Activated effector memory CD4-positive, alpha-beta T cell treated with anti-CD3 and anti-CD28 coated beads, Interleukin-2, amount 50 U/mL, for 16 hours (primary cell): ENCODE measurements around the gene PTPRN2.
A peak's percentile ranks its signal among the peaks of the same experiment; 100 is the strongest.

Experiments used
- DNase-seq: peaks from one replicate; pipeline ENCODE4 v3.0.0-alpha.2; 2020

Gene PTPRN2

DNA sequence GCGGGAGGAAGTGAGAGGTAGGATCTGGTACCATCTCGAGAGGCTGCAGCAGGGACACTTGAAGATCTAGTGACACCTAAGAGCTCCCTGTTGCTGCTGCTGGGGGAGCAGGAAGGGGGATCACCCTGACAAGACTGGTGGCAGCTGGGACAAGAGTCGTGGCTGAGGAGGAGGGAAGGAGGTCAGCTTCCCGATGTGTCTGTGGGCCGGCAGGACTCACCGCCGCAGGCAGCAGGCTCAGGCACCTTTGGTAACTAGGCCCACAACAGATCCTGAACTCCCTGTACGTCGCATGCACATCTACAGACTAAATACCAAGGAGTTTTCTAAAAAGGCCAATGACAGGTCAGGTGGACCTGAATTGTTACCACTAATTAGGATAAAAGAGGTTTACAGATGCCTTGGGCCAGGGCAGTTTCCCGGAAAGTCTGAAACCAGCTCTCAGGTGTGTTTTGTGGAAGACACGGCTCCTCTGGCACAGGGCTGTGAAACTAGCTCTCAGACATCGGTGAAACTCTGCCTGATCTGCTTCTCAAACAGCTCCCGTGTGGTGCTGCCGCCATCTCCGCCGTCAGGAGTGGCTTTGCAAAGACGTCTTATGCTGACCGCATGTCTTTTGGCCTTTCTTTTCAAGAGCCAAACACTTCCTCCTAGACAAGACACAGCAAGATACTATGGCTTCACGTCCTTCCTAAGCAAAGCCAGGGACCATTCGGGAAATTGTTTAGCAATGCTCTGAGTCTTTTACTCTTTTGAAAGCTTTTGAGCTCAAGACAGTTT is 609.7 kb downstream of the PTPRN2 start:
- peak; percentile 54 for DNase-seq

DNA sequence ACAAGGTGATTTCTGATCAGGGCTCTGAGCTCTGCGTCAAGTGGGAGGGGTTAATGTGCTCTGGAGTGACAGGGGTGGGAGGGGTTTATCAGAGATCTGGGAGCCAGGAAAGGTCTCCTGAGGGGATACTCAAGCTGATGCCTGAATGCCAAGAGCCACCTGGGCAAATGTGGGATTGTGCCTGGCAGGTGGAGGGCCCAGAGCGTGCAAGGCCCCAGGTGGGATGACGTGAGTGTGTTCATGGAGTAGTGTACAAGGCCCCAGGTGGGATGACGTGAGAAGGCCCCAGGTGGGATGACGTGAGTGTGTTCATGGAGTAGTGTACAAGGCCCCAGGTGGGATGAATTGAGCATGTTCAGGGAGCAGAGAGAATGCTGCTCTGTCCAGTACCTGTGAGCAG is 610.3 kb downstream of the PTPRN2 start:
- DNase-seq: peak; percentile 53

DNA sequence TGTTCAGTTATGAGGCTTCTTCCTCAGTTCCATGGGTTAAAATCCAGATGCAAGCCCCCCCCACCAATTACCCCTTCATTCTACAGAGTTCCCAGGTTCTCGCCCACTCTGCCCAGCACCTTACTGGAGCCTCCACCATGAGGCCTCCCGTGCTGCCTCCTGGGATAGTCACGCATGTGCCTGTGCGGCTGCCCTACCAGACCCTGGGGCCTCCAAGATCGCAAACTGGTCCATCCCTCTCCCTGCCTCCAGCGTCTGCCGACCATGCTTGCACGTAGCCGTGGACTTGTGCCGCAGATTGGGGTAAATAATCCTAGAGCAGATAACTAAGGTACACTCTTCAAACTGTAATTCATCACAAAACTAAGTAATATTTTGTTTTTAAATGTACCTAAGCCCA is 611.2 kb downstream of the PTPRN2 start:
- DNase-seq: peak; percentile 50

DNA sequence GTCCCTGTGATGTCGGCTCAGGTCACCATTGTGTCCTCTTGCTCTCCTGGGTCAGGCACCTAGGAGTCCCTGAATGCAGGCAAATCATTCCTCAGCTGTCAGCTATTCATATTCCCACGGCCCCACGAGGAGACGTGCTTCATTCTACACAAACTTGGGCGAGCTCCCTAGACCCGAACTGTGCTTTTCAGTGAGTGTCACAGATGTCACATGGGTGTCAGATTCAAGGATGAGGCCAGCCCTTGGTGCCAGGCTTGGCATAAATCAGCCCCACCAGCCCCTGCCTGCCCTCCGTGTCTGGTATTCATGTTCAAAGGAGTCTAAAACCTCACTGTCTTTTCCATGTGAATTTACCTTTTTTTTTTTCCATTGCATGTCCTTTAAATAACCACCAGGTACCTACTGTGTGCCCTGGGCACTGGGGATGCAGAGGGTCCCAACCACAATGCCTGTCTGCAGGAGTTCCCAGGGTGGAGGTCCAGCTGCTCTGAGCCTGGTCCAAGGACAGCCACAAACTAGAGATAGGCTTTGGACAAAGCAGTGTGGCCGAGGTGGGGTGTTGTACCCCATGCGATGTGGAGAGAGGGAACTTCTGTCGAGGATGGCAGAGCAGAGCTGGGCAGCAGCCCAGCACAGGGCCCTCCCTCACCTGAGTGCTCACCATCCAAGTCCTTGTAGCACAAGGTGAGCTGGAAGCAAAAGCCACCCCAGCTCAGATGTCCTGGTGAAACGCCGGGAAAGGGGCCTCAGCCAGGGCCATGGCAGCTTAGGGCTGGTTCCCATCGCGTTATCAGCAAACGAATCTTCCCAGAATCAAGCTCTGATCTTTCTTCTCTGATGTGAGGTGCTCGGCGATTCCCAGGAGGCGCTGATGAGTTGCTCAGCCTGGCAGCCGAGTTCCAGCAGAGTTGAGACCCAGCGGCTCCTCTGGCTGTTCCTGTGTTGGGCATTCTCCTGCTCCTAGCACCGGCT is 611.9 kb downstream of the PTPRN2 start:
- DNase-seq: peak; percentile 53

DNA sequence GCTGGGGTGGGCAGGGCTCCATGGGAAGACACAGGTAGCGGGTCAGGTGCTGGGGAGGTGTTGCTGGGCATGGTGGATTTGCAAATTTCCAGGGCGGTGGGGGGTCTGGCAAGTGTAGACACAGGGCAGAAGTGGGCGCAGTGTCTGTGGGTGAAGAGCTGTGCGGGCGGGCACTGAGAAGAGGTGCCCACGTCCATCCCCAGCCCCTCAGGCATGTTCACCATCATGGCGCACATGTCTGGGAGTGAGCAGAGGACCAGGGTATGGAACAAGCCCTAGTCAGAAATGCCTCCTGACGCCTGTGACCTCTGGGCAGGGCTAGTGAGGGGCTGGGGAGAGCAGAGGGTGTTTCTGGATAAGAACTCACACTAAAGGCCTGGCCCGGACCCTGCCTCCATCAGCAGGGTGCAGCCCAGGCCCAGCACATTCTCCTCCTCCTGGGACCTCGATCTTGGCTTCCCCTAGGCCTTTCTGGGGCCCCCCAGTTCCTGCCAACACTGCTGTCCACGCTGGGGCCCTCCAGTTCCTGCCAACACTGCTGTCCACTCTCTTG is 612.9 kb downstream of the PTPRN2 start:
- peak; percentile 22 for DNase-seq

DNA sequence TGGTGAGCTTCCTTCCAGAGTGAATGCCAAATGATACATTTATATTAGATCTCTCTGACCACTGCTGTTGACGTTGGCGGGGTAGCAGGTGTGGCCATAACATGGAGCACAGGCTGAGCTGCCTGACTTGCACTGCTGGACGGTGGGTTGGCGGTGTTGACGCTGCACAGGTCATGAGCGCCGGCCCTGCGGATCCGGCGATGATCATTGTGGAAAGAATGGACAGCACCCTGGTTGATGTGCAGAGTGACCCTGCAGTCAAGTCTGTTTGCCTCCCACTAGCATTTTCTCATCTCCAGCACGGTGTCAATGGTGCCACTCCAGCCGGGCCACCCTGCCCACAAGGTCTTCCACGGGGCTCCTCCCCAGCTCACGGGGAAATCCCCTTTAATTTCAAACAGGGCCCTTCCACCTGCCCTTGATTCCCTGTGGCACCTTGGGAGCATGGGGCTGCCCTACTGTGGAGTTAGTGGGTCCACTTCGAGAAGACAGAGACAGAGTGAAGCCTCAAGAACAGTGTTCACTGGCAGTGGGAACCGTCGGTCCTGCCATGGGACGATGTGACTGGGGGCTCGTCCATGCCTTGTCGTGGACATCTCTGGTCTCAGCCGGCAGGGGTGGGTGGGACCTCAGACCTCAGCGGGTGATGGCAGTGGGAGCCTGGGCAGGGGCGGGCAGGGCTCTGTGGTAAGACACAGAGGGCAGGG is 613.5 kb downstream of the PTPRN2 start:
- DNase-seq: peak; percentile 53

DNA sequence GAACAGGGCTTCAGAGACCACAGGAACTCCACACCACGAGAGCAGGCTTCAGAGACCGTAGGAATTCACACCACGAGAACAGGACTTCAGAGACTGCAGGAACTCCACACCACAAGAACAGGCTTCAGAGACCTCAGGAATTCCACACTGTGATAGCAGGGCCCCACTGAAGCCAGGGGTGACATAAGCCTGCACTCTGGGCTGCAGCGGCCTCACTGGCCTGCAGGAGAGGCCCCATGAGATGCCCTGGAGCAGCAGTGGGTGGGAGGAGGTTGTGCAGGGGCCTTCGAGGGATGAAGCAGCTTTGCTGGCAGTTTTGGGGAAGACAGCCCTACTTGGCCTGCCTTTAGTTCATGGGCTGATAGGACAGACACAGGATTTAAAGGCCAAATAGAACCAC is 614.7 kb downstream of the PTPRN2 start:
- DNase-seq: peak; percentile 42

DNA sequence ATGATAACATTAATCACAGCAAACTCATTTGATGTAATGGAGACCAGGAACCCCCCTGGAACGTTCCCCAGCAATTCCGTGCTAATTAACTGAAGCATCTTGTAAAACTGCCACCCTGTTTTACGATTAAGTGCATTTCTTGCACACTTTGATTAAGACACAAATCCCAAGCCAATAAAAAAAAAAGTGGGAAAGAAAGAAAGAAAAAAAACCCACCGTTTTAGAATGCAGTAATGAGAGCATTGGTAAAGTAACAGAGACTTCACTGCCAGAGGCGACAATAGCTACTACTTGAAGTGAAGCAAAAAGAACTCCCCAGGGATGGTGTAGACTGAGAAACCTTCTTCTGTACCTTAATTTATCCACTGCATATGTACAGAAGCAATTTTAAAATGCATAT is 616.1 kb downstream of the PTPRN2 start:
- DNase-seq: no peak

DNA sequence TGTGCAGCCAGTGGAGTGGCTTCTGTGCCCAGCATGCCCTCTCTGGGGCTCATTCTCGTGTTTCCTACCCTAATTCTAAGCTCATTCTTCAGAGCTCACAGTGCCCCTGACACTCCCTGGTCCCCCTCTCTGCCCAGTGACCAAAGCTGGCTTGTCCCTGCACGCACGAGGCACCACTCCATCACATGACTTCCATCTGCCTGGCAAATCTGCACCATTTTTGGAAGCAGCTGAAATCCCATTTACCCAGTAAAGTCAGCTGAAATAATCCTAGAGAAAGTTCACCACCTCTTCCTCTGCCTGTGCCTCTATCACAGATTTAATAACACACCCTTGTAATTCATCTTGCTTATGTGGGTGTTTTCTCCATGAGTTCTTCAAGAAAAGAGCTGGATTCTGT is 616.9 kb downstream of the PTPRN2 start:
- DNase-seq: no peak

DNA sequence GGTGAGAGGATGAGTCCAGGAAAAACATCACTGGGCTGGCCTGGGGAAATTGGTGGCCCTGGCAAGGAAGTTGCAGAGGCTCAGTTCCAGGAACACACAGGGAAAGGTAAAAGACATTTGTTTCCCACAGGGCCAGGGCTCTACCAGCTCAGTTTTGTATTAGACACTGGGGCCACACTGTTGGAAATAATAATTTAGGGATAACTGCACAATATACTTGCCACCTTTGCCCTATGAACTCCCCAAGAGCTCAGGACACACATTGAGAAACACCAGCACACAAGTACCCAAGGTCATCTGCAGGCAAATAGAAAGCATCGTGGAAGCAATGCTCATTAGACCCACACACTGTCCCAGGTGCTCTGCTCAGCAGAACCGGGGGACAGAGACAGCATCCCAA is 617.6 kb downstream of the PTPRN2 start:
- DNase-seq: no peak

DNA sequence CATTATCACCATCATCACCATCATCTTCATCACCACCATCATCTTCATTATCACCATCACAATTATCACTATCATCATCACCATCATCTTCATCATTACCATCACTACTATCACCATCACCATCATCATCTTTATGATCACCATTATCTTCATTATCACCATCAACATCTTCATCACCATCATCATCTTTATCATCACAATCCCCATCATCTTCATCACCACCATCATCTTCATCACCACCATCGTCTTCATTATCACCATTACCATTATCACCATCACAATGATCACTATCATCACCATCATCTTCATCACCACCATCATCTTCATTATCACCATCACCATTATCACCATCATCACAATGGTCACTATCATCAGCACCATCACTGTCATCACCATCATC is 621.1 kb downstream of the PTPRN2 start:
- no peak for DNase-seq

DNA sequence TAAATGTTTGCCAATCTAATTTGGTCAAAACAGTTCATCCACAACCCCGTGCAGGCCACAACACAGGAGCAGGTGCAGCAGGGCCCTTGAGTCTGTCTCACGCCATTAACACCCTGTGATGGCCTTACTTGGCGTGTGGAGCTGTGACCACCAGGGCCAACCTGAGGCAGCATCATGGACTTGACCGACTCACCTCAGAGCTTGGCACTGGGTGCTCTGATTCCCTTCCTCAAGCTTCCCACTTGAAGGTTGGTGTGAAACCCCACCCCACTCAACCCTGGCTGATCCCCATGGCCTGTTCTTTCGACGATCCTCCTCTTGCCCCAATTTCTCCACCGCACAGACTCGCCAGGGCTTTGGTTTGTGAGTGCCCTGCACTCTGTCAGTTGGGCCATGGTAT is 623.1 kb downstream of the PTPRN2 start:
- DNase-seq: no peak

DNA sequence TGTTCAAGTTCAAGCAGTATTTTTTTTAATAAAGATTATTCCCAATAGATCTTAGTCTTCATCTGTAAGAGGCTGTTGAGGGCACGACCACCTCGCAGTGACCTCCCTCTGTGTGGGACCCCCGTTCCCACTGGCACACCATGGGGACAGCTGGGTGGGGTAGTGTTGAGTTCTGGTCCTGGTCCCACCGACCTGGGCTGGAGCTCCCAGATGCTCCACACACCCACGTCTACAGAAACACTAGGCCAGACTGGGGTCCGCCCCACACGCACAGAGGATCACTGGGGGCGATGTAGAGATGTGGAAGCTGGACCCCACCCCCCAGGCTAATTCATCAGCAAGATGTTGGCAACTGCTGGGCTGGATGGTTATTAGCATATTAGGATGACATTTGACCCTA is 623.6 kb downstream of the PTPRN2 start:
- DNase-seq: no peak

DNA sequence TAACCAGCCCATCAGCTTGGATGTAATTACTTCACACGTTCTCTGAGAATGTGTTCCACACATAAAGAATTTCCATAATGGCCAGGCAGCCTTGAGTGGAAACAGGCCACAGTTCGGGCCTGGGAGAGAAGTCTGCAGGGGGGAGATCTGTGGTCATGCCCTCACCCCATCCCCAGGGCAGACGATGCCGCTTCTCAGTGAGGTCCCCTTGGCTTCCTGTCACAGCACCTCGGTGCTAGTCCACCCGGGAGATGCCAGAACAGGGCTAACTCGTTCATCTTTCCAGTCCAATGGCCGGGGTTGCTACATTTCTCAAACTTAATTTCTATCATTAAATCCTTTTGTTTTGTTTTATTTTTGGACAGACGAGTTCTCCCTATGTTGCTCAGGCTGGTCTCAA is 624.1 kb downstream of the PTPRN2 start:
- no peak for DNase-seq

DNA sequence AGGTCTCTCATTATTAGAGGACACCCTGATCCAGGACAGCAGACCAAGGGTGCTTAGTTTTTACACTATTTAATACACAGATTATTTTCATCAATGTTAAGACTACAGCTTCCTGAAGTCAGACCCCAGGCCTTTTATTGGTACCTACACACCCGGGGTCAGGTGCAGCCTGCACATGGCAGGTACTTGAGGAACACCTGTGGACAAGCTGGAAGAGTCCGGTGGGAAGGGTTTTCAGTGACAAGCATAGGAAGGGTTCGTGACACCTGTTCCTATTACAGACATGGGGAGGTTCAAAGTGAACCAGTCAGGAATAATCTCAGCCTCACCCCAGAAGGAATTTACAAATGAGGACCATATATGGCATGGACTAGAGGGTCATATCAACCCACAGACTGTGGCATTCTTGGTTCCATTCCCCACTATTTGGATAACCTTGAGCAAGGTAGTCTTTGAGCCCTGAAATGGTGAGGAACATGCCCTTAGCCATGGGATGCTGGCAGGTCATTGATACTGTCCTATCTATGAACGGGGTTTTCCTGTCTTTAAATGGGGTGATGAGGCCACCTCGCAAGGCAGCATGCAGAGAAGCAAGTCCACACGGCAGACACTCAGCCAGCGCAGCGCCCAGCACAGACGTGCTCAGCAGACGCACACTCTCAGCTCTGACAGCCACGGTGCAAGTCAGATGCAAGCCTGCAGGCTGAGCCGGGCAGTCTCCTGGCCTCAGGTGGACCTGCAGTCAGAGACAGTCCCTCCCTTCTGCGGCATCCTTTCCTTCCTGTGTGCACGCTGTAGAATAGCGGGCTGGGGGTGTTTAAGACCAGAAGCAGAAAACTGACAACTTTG is 624.9 kb downstream of the PTPRN2 start:
- DNase-seq: no peak

DNA sequence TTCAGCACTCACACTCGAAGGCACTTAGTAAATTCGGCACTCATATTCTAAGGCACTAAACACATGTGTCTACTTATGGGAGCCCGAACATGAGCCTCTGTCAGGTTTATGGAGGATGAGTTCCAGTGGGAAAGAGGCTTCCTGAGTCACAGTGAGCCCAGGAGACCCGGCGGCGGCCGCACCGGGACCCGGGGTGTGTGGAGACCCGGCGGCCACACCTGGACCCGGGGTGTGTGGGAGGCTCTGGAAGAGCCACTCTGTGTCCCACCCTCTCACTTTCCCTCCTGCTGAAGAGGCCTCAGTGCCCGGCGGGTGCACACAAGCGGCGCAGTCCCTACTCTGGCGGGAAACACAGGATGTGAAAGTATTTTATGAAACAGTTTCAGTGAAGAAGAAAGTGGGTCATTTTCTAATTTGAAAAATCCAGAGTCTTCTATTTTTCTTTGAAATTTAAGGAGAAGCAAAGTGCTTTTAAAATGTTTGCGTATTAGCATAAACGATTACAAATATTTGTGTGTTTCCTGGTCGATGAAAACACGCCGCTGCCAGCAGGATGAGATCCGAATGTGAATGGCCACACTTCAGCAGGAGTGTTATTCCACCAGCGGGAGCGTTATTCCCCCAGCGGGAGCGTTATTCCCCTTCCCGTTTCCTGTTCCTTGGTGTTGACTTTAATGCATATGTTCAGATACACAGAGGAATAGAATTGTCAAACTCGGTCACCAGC is 625.7 kb downstream of the PTPRN2 start:
- DNase-seq: no peak

DNA sequence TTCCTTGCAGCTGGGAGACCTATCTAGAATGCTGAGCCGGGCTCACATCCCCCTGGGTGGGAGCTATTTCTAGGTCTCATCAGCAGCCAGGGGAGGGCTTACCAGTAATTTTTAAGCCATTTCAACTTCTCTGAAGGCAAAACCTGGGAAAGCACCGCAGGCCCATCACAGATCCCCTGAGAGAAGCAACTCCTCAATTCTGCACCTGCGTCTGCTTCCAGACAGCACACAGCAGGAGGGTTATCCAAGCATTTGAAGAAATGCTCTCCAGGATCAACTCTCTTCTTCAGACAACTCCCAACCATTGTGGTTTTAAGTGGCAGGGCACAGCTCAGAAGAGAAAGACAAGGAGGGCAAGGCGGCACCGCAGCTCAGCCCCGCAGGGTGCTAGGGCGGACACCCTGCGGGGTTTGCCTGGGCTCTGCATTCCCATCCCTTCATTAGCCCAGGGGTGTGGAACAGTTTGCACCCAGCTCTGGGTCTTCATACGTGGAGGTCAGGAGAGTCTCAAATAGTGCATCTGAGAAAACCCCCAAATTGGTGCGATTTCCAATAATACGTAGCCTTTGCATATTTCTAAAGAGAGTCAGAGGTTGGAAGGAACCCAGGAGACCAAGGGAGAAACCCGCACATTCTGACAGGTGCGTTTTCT is 632.1 kb downstream of the PTPRN2 start:
- no peak for DNase-seq

DNA sequence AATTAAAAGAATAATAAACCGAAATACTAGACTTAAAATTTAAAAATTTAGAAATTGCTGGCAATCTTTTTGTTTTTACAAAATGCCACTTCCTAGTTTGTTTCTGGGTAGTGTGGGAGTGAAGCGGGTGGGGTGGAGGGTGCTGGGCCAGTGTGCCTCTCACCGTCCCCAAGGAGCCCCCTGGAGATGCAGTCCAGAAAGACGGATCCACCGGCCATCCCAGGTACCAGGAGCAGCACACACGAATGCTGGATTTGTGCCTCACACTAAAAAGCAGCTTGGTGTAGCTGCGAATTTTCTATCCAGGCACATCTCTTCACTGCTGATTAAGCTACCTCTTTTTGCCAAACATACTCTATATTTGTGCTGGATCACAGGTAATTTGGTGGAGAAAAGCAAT is 632.7 kb downstream of the PTPRN2 start:
- DNase-seq: no peak

DNA sequence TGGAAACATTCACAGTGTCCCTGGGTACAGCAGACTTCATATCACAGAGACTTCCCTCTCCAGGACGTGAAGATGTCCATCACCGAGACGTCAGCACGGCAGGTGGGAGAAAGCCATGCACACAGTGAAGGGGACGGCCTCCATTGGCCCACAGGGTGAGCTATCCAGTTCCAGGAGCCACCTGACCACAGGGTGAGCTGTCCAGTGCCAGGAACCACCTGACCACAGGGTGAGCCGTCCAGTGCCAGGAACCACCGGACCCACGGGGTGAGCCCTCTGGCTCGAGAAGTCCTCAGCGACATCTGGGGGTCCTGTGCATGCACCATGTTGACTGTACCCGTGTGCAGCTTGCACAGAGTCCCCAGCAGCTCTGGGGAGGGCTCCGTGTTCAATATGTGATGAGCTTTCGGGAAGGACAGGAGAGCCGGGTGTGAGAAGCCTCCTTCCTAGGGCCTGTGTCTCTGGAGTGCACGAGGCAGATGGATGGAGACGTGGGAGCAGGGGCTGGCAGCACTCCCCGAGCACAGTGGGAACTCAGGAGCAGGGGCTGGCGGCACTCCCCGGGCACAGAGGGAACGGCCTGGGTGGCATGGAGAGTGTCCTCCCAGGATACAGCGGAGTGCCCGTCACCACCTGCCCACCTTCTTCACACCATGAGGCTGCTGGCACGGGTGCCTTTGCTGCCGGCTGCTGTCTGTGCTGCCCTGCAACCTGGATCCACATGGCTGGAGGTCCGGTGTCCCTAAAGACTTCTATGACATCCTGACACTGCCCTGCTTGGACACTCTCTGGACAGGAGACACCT is 634.6 kb downstream of the PTPRN2 start:
- DNase-seq: no peak
